Measurements from ENCODE around the gene GALNT3. TPM values are rescaled to one million over a fixed set of nuclear protein-coding genes. Genes with fewer than 3 reads are reported as not detected.
A peak's percentile ranks its signal among the peaks of the same experiment; 100 is the strongest.

The GALNT3 gene
- total and polyA plus RNA-seq, 4 donors, result 0.29 to 2.3 (median 1.6) TPM

- H3K4me1 ChIP-seq (ENCODE audit: control insufficient read depth in 4 of 4, insufficient read depth in 4 of 4, low read length in 3 of 4), result peaks cover 6 to 17% (median 11%) of the 10 kb centered on the region in 4 donors
- WGBS, result 57% methylated on average over 2 of the region's 2 CpGs
- no peaks in the 10 kb centered on the region for H3K9me3 ChIP-seq (ENCODE audit: control insufficient read depth in 4 of 4, low read length in 3 of 4)
- no peak overlapping the region for H3K27ac ChIP-seq (ENCODE audit: low read depth in 1 of 2, low read length in 2 of 2)
- peak overlapping the region in 1 of 2 donors; percentile 58 for H3K9ac ChIP-seq (ENCODE audit: low read depth in 1 of 2, low read length in 2 of 2)
- peaks cover 0 to 3% (median 0%) of the 10 kb centered on the region in 4 donors for H3K27me3 ChIP-seq (ENCODE audit: control insufficient read depth in 4 of 4, insufficient read depth in 4 of 4, low read length in 3 of 4)
- TF ChIP-seq TAF1 (conservative IDR thresholded peaks at IDR 0.05) (no peak), GABPA (IDR thresholded peaks at IDR 0.05 in 1 of 2, conservative IDR thresholded peaks at IDR 0.05 in 1 of 2) (no peak), SP1 (IDR thresholded peaks at IDR 0.05) (no peak), EGR1 (IDR thresholded peaks at IDR 0.05; ENCODE audit: low read depth in 2 of 2) (no peak), MAX (IDR thresholded peaks at IDR 0.05) (no peak), REST (IDR thresholded peaks at IDR 0.05) (no peak), HNF4G (IDR thresholded peaks at IDR 0.05) (no peak), JUND (IDR thresholded peaks at IDR 0.05) (no peak), FOXA2 (IDR thresholded peaks at IDR 0.05) (no peak), FOXA1 (IDR thresholded peaks at IDR 0.05) (no peak), NR2F2 (IDR thresholded peaks at IDR 0.05) (no peak), YY1 (IDR thresholded peaks at IDR 0.05) (no peak), HNF4A (conservative IDR thresholded peaks at IDR 0.05) (no peak), RAD21 (IDR thresholded peaks at IDR 0.05) (no peak)
- TF ChIP-seq, protein P1, sequence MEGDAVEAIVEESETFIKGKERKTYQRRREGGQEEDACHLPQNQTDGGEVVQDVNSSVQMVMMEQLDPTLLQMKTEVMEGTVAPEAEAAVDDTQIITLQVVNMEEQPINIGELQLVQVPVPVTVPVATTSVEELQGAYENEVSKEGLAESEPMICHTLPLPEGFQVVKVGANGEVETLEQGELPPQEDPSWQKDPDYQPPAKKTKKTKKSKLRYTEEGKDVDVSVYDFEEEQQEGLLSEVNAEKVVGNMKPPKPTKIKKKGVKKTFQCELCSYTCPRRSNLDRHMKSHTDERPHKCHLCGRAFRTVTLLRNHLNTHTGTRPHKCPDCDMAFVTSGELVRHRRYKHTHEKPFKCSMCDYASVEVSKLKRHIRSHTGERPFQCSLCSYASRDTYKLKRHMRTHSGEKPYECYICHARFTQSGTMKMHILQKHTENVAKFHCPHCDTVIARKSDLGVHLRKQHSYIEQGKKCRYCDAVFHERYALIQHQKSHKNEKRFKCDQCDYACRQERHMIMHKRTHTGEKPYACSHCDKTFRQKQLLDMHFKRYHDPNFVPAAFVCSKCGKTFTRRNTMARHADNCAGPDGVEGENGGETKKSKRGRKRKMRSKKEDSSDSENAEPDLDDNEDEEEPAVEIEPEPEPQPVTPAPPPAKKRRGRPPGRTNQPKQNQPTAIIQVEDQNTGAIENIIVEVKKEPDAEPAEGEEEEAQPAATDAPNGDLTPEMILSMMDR (IDR thresholded peaks at IDR 0.05; ENCODE audit: low read depth, low read length, missing input control), result no peak
- no peaks in the 10 kb centered on the region for H3K36me3 ChIP-seq (ENCODE audit: control insufficient read depth in 4 of 4, insufficient read depth in 3 of 4, low read depth in 1 of 4, low read length in 3 of 4)
- peak overlapping the region in 1 of 3 donors; percentile 81 for H3K4me3 ChIP-seq (ENCODE audit: low read depth in 1 of 3, low read length in 3 of 3)
- DNase-seq (ENCODE audit: low spot score), result no peak
Measured at GRCh38 chr2:165795011-165795410, 964 bp upstream of the GALNT3 start.

- peak overlapping the region in 2 of 3 donors; percentile 45 to 81 for H3K4me3 ChIP-seq (ENCODE audit: low read depth in 1 of 3, low read length in 3 of 3)
- no peaks in the 10 kb centered on the region for H3K36me3 ChIP-seq (ENCODE audit: control insufficient read depth in 4 of 4, insufficient read depth in 3 of 4, low read depth in 1 of 4, low read length in 3 of 4)
- H3K9me3 ChIP-seq (ENCODE audit: control insufficient read depth in 4 of 4, low read length in 3 of 4), result no peaks in the 10 kb centered on the region
- H3K4me1 ChIP-seq (ENCODE audit: control insufficient read depth in 4 of 4, insufficient read depth in 4 of 4, low read length in 3 of 4), result peaks cover 6 to 17% (median 11%) of the 10 kb centered on the region in 4 donors
- peaks cover 0 to 3% (median 0%) of the 10 kb centered on the region in 4 donors for H3K27me3 ChIP-seq (ENCODE audit: control insufficient read depth in 4 of 4, insufficient read depth in 4 of 4, low read length in 3 of 4)
- WGBS, result 14% methylated on average over 18 of the region's 18 CpGs
- H3K9ac ChIP-seq (ENCODE audit: low read depth in 1 of 2, low read length in 2 of 2), result peak overlapping the region in 1 of 2 donors; percentile 58
- no peak for DNase-seq (ENCODE audit: low spot score)
- peak overlapping the region; percentile 5 to 21 for H3K27ac ChIP-seq (ENCODE audit: low read depth in 1 of 2, low read length in 2 of 2)
- TF ChIP-seq RAD21 (IDR thresholded peaks at IDR 0.05), result no peak
- TF ChIP-seq NR2F2 (IDR thresholded peaks at IDR 0.05), result no peak
- no peak for TF ChIP-seq FOXA2 (IDR thresholded peaks at IDR 0.05)
- no peak for TF ChIP-seq JUND (IDR thresholded peaks at IDR 0.05)
- TF ChIP-seq RXRA (IDR thresholded peaks at IDR 0.05), result no peak
- no peak for TF ChIP-seq ATF3 (IDR thresholded peaks at IDR 0.05)
- TF ChIP-seq HNF4G (IDR thresholded peaks at IDR 0.05), result no peak
- TF ChIP-seq, protein P2, sequence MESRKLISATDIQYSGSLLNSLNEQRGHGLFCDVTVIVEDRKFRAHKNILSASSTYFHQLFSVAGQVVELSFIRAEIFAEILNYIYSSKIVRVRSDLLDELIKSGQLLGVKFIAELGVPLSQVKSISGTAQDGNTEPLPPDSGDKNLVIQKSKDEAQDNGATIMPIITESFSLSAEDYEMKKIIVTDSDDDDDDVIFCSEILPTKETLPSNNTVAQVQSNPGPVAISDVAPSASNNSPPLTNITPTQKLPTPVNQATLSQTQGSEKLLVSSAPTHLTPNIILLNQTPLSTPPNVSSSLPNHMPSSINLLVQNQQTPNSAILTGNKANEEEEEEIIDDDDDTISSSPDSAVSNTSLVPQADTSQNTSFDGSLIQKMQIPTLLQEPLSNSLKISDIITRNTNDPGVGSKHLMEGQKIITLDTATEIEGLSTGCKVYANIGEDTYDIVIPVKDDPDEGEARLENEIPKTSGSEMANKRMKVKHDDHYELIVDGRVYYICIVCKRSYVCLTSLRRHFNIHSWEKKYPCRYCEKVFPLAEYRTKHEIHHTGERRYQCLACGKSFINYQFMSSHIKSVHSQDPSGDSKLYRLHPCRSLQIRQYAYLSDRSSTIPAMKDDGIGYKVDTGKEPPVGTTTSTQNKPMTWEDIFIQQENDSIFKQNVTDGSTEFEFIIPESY (IDR thresholded peaks at IDR 0.05), result no peak
- TF ChIP-seq SP1 (IDR thresholded peaks at IDR 0.05), result no peak
- no peak for TF ChIP-seq MAX (IDR thresholded peaks at IDR 0.05)
- TF ChIP-seq EGR1 (IDR thresholded peaks at IDR 0.05; ENCODE audit: low read depth in 2 of 2), result no peak
- no peak for TF ChIP-seq REST (IDR thresholded peaks at IDR 0.05)
- TF ChIP-seq GABPA (IDR thresholded peaks at IDR 0.05 in 1 of 2, conservative IDR thresholded peaks at IDR 0.05 in 1 of 2), result no peak
- no peak for TF ChIP-seq FOXA1 (IDR thresholded peaks at IDR 0.05)
- no peak for TF ChIP-seq TAF1 (conservative IDR thresholded peaks at IDR 0.05)
- no peak for TF ChIP-seq HNF4A (conservative IDR thresholded peaks at IDR 0.05)
Measured at GRCh38 chr2:165794536-165794928, 485 bp upstream of the GALNT3 start.
